ENCODE results near the gene MECR.

- TF ChIP-seq CTCF (IDR thresholded peaks at IDR 0.05) (no peak), POLR2A (IDR thresholded peaks at IDR 0.05) (no peak)
Observed at GRCh38 chr1:29247571-29248273, 17.0 kb upstream of the MECR start.
